ENCODE results near the gene PACRG.

DNA sequence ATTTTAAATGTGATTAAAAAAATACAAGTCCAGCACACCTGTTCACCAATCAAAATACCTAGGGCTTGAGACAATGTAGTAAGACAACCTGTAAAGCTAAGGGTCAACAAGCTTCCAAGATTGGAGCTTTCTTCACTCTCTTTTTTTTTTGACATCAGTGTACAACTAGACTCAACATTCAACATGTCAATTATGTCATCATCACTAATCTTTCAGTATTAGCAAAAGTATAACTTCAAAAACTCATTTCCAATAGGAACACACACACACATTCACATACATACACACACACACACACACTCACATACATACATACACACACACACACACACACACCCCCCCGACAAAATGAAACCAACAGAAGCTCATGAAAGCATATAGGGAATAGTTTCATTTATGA, 26.2 kb upstream of the PACRG start:
- TF ChIP-seq CBX5 (IDR thresholded peaks at IDR 0.05; ENCODE audit: low read depth, low read length) (no peak), HDAC2 (IDR thresholded peaks at IDR 0.05; ENCODE audit: borderline replicate concordance in 1 of 2, low read depth in 2 of 2, low read length in 2 of 2) (no peak), POLR2A (IDR thresholded peaks at IDR 0.05; ENCODE audit: control extremely low read depth in 1 of 2, low read depth in 2 of 2, low read length in 2 of 2) (no peak), CTCF (IDR thresholded peaks at IDR 0.05; ENCODE audit: control extremely low read depth in 1 of 3, insufficient read depth in 1 of 3, low read depth in 1 of 3, low read length in 3 of 3) (no peak), RXRA (IDR thresholded peaks at IDR 0.05; ENCODE audit: insufficient read depth, low read depth, low read length) (no peak)
